ENCODE data around the gene MAP3K15.

DNA sequence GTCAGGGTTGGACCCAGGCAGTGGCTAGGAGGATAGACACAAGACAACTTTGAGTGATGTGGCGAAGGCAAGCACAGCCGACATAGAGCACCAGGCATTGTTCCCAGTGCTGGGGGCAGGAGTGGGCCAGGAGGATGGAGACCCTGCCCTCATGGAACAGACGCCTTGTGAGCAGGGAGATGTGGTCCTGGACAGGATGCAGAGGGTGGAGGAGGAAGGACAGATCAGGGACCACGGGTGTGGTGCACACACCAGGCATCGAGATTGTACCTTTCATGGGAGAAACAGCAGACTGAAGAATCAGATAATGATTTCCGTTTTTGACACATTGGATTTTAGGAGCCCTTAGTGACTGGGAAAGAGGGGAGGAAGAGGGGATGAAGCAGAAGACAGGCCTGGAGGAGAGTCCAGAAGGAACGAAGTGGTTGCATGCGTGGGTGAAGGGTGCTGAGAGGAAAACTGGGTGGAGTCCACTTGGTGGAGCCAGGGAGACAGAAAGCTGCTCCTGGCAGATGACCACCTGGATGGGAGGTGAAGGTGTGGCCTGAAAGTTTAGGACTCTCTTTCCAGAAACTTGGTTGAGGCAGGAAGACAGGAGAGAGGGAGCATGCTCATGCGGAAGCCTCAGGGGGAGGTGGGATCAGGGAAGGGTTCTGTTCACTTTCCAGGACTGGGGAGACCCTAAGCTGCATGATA lies 27.9 kb upstream of the MAP3K15 start:
- TF ChIP-seq CTCF (IDR thresholded peaks at IDR 0.05) (no peak), POLR2A (IDR thresholded peaks at IDR 0.05) (no peak)
